Ovary (tissue), 9 donors: Measurements from ENCODE around the gene NTRK1. TPM values are rescaled to one million over a fixed set of nuclear protein-coding genes. Genes with fewer than 3 reads are reported as not detected.

Experiments
- DNase-seq, 5 donors: peaks; one replicate each; pipeline ENCODE4 v3.0.0-alpha.2; 2019 to 2020
- H3K27ac ChIP-seq, 2 donors: fragments of 200-600 bp; one replicate each; pipeline versions ENCODE4 v1.5.1 to v1.8.0; 2019 to 2022
- H3K27me3 ChIP-seq: fragments of 200-600 bp; one replicate; pipeline ENCODE4 v1.8.0; 2022
- H3K36me3 ChIP-seq: fragments of 200-600 bp; sonication (generic); one replicate; pipeline ENCODE4 v1.5.1; 2019
- H3K4me1 ChIP-seq: one replicate; pipeline ENCODE4 v1.8.1; 2013; ENCODE audit warnings: mild to moderate bottlenecking, moderate library complexity; ENCODE audit not compliant: insufficient read depth
- H3K4me3 ChIP-seq: fragments of 200-600 bp; sonication (generic); one replicate; pipeline ENCODE4 v1.5.1; 2017
- H3K9me3 ChIP-seq, 2 donors: fragments of 200-600 bp in 1 of 2; sonication (generic) in 1 of 2; one replicate each; pipeline versions ENCODE4 v1.5.1 to v1.8.1; 2013 to 2019; ENCODE audit warnings: mild to moderate bottlenecking in 1 of 2, moderate library complexity in 1 of 2
- CTCF ChIP-seq, 3 donors: fragments of 450-650 bp in 2 of 3; fragments of 200-600 bp in 1 of 3; IDR thresholded peaks; one replicate each; pipeline versions ENCODE4 v1.5.1 to v1.8.0; 2016 to 2022; ENCODE audit warnings: antibody characterized with exemption in 3 of 3, mild to moderate bottlenecking in 1 of 3
- EP300 ChIP-seq: sonication (generic); formaldehyde crosslinking; IDR thresholded peaks from one replicate; pipeline ENCODE4 v1.6.1; 2017; ENCODE audit warnings: antibody characterized with exemption
- POLR2A ChIP-seq: fragments of 450-650 bp; IDR thresholded peaks from one replicate; pipeline ENCODE4 v1.6.1; 2017; ENCODE audit warnings: antibody characterized with exemption, mild to moderate bottlenecking, moderate library complexity
- WGBS, 3 donors: extraction: QIAGEN DNeasy Blood & Tissue Kit in 1 of 3; methylation state at CpG; one replicate each; pipeline versions ENCODE4 v1.1.5 to v1.1.7; 2013 to 2017; 5-methylcytosine and 5-hydroxymethylcytosine counted together
- intact Hi-C, 4 donors: fragments of 100-400 bp; cut with DNase I; formaldehyde crosslinking; loops; one replicate each; pipeline versions ENCODE4 v1.11.0 to v1.15.1; 2022 to 2023
- polyA plus RNA-seq, 2 donors: library from polyadenylated mRNA; stranded (reverse); fragments of 200-250 nt in 1 of 2; fragments of 350-450 nt in 1 of 2; fragmentation: Illumina TruSeq in 1 of 2; extraction: RNeasy Lipid Tissue Mini Kit (QIAGEN cat#74804) in 1 of 2; gene quantifications; one replicate each; pipeline ENCODE4 v1.2.3, GENCODE V29; 2013 to 2014
- total RNA-seq, 7 donors: library from RNA; depleted of rRNA in 2 of 7; stranded (reverse); fragments of >200 nt in 2 of 7; fragmentation: NEBNext Ultra II Directional in 3 of 7; extraction: Animal tissue kit (Norgen Biotek cat#: 25700) in 3 of 7; gene quantifications; one replicate each; pipeline versions ENCODE4 v1.1.0 to v1.2.4, GENCODE V29; 2016 to 2023
- donor health status: DM: no; HTN: no; CAD: no; lungs with moderate emphysema.
- donor health status: DM: no; HTN: no; CAD: no.
- donor health status: Bipolar disorder and iron deficiency.
- donor health status: DM: yes; HTN: yes; CAD: no.
- donor health status: DM: no; HTN: no; CAD: no.
- donor health status: DM: yes; HTN: yes; CAD: no.

The NTRK1 gene
- total and polyA plus RNA-seq, 9 donors = 0.11 to 0.92 (median 0.38) TPM; not detected in 4

GRCh38 chr1:156874142-156874541, 13.5 kb downstream of the NTRK1 start:
- no peaks in the 10 kb centered on the region for H3K36me3 ChIP-seq
- no peaks in the 10 kb centered on the region for H3K9me3 ChIP-seq
- TF ChIP-seq POLR2A (no peak), CTCF (IDR thresholded peaks at IDR 0.05) (no peak), EP300 (no peak)
- H3K27me3 ChIP-seq = no peaks in the 10 kb centered on the region
- H3K27ac ChIP-seq = no peak overlapping the region
- peaks cover 4% of the 10 kb centered on the region for H3K4me1 ChIP-seq
- H3K4me3 ChIP-seq = no peak overlapping the region
- no peak for DNase-seq
- intact Hi-C loops = no loop called here
- 83 to 91% (median 88%) methylated on average over 5 of the region's 5 CpGs for WGBS, 3 donors

GRCh38 chr1:156874572-156875340, 14.1 kb downstream of the NTRK1 start:
- intact Hi-C loops = no loop called here
- Histone ChIP-seq H3K4me1 (peaks cover 4% of the 10 kb centered on the region), H3K36me3 (no peaks in the 10 kb centered on the region), H3K27ac (no peak overlapping the region), H3K4me3 (no peak overlapping the region), H3K27me3 (no peaks in the 10 kb centered on the region), H3K9me3 (no peaks in the 10 kb centered on the region)
- DNase-seq = no peak
- no peak for TF ChIP-seq CTCF (IDR thresholded peaks at IDR 0.05)
- no peak for TF ChIP-seq EP300
- TF ChIP-seq POLR2A = no peak
- WGBS, 3 donors = 88 to 90% (median 90%) methylated on average over 16 of the region's 16 CpGs

- Histone ChIP-seq H3K27ac (no peak overlapping the region), H3K4me3 (no peak overlapping the region), H3K27me3 (no peaks in the 10 kb centered on the region), H3K4me1 (peaks cover 4% of the 10 kb centered on the region), H3K9me3 (no peaks in the 10 kb centered on the region), H3K36me3 (no peaks in the 10 kb centered on the region)
- TF ChIP-seq EP300 (no peak), CTCF (IDR thresholded peaks at IDR 0.05) (no peak), POLR2A (no peak)
- intact Hi-C loops = no loop called here
- WGBS, 3 donors = 59 to 84% (median 79%) methylated on average over 5 of the region's 5 CpGs
- DNase-seq = no peak
Observed at GRCh38 chr1:156875341-156875615, 14.6 kb downstream of the NTRK1 start.

GRCh38 chr1:156876281-156876680, 15.6 kb downstream of the NTRK1 start:
- no peaks in the 10 kb centered on the region for H3K36me3 ChIP-seq
- no peaks in the 10 kb centered on the region for H3K27me3 ChIP-seq
- 67 to 70% (median 69%) methylated on average over 20 to 21 of the region's 21 CpGs for WGBS, 3 donors

GRCh38 chr1:156877433-156878170, 16.9 kb downstream of the NTRK1 start:
- DNase-seq = no peak
- intact Hi-C loops = no loop called here
- no peaks in the 10 kb centered on the region for H3K36me3 ChIP-seq
- H3K27ac ChIP-seq = no peak overlapping the region
- TF ChIP-seq EP300 = no peak
- no peak for TF ChIP-seq CTCF (IDR thresholded peaks at IDR 0.05)
- no peak for TF ChIP-seq POLR2A
- no peaks in the 10 kb centered on the region for H3K27me3 ChIP-seq
- H3K4me3 ChIP-seq = no peak overlapping the region
- WGBS, 3 donors = 76 to 81% (median 78%) methylated on average over 5 of the region's 5 CpGs
- no peaks in the 10 kb centered on the region for H3K9me3 ChIP-seq
- H3K4me1 ChIP-seq = peaks cover 4% of the 10 kb centered on the region

More at GRCh38 chr1:156876281-156876680, 15.6 kb downstream of the NTRK1 start:
- intact Hi-C loops = no loop called here
- Histone ChIP-seq H3K27ac (no peak overlapping the region), H3K9me3 (no peaks in the 10 kb centered on the region), H3K4me1 (peaks cover 4% of the 10 kb centered on the region), H3K4me3 (no peak overlapping the region)
- no peak for TF ChIP-seq POLR2A
- no peak for DNase-seq
